Liver (tissue), 9 donors: ENCODE results near the gene PALMD. TPM values are rescaled to one million over a fixed set of nuclear protein-coding genes. Genes with fewer than 3 reads are reported as not detected.

Experiments used
- DNase-seq: peaks from one replicate; pipeline ENCODE4 v3.0.0-alpha.2; 2017; ENCODE audit warnings: low spot score
- H3K27ac ChIP-seq, 2 donors: one replicate each; pipeline ENCODE4 v1.7.0; 2013; ENCODE audit warnings: inconsistent platforms in 2 of 2, low read length in 2 of 2, control low read depth in 1 of 2, low read depth in 1 of 2, mild to moderate bottlenecking in 1 of 2
- H3K27me3 ChIP-seq, 4 donors: one replicate each; pipeline versions ENCODE4 v1.6.1 to v1.7.0; 2013; ENCODE audit warnings: low read length in 3 of 4, inconsistent platforms in 1 of 4, mild to moderate bottlenecking in 1 of 4, moderate library complexity in 1 of 4; ENCODE audit not compliant: control insufficient read depth in 4 of 4, insufficient read depth in 4 of 4
- H3K36me3 ChIP-seq, 4 donors: one replicate each; pipeline versions ENCODE4 v1.6.1 to v1.7.0; 2013; ENCODE audit warnings: low read length in 3 of 4, mild to moderate bottlenecking in 3 of 4, low read depth in 1 of 4, moderate library complexity in 1 of 4; ENCODE audit not compliant: control insufficient read depth in 4 of 4, insufficient read depth in 3 of 4
- H3K4me1 ChIP-seq, 4 donors: one replicate each; pipeline versions ENCODE4 v1.6.1 to v1.7.0; 2013; ENCODE audit warnings: low read length in 3 of 4, mild to moderate bottlenecking in 3 of 4, moderate library complexity in 1 of 4; ENCODE audit not compliant: control insufficient read depth in 4 of 4, insufficient read depth in 4 of 4
- H3K4me3 ChIP-seq, 3 donors: one replicate each; pipeline versions ENCODE4 v1.6.1 to v1.7.0; 2013; ENCODE audit warnings: low read length in 3 of 3, control low read depth in 1 of 3, low read depth in 1 of 3, mild to moderate bottlenecking in 1 of 3
- H3K9ac ChIP-seq, 2 donors: one replicate each; pipeline ENCODE4 v1.7.0; 2013; ENCODE audit warnings: low read length in 2 of 2, mild to moderate bottlenecking in 2 of 2, moderate library complexity in 2 of 2, control low read depth in 1 of 2, low read depth in 1 of 2
- H3K9me3 ChIP-seq, 4 donors: one replicate each; pipeline versions ENCODE4 v1.6.1 to v1.7.0; 2013; ENCODE audit warnings: low read length in 3 of 4; ENCODE audit not compliant: control insufficient read depth in 4 of 4
- ATF3 ChIP-seq: IDR thresholded peaks from 2 replicates; pipeline ENCODE4 v1.6.1; 2016; ENCODE audit warnings: antibody characterized with exemption
- CTCF ChIP-seq: fragments of 150-350 bp; IDR thresholded peaks from 2 replicates; pipeline ENCODE4 v1.5.1; 2017; ENCODE audit warnings: improper control_type of control experiment, low read depth, low read length; ENCODE audit not compliant: missing input control
- HNF4A ChIP-seq, 2 donors: conservative IDR thresholded peaks; 2 replicates each; pipeline ENCODE4 v1.6.1; 2016; ENCODE audit warnings: antibody characterized with exemption in 2 of 2, mild to moderate bottlenecking in 2 of 2
- HNF4G ChIP-seq: IDR thresholded peaks from 2 replicates; pipeline ENCODE4 v1.6.1; 2016; ENCODE audit warnings: antibody characterized with exemption
- RAD21 ChIP-seq, 2 donors: IDR thresholded peaks; 2 replicates each; pipeline ENCODE4 v1.6.1; 2016; ENCODE audit warnings: antibody characterized with exemption in 2 of 2, mild to moderate bottlenecking in 2 of 2
- REST ChIP-seq: IDR thresholded peaks from 2 replicates; pipeline ENCODE4 v1.6.1; 2016; ENCODE audit warnings: antibody characterized with exemption, mild to moderate bottlenecking
- RXRA ChIP-seq, 2 donors: IDR thresholded peaks; 2 replicates each; pipeline ENCODE4 v1.6.1; 2017 to 2018; ENCODE audit warnings: antibody characterized with exemption in 2 of 2, mild to moderate bottlenecking in 1 of 2
- TAF1 ChIP-seq: conservative IDR thresholded peaks from 2 replicates; pipeline ENCODE4 v1.6.1; 2016; ENCODE audit warnings: antibody characterized with exemption, mild to moderate bottlenecking
- YY1 ChIP-seq: IDR thresholded peaks from 2 replicates; pipeline ENCODE4 v1.6.1; 2016; ENCODE audit warnings: antibody characterized with exemption, mild to moderate bottlenecking
- WGBS: extraction: QIAGEN DNeasy Blood & Tissue Kit; methylation state at CpG from one replicate; pipeline ENCODE4 v1.1.7; 2013; 5-methylcytosine and 5-hydroxymethylcytosine counted together
- polyA plus RNA-seq, 2 donors: library from polyadenylated mRNA; stranded (reverse) in 1 of 2; unstranded in 1 of 2; fragments of 200-250 nt in 1 of 2; fragments of >200 nt in 1 of 2; fragmentation: Nextera tagmentation in 1 of 2; extraction: Ambion mirVana in 1 of 2; gene quantifications; one replicate each; pipeline versions ENCODE4 v1.2.1 to v1.2.3, GENCODE V29; 2013 to 2015
- total RNA-seq, 2 donors: library from RNA; depleted of rRNA; stranded (reverse); fragments of >200 nt; gene quantifications; one replicate each; pipeline ENCODE4 v1.2.3, GENCODE V29; 2014
- donor health status: healthy.
- donor health status: healthy.
- donor health status: healthy.
- donor health status: healthy.
- donor health status: healthy.

PALMD gene
- total and polyA plus RNA-seq, 4 donors = 9.7 to 24.0 (median 19.5) TPM

- no peak for TF ChIP-seq REST
- TF ChIP-seq HNF4A (conservative IDR thresholded peaks at IDR 0.05) = no peak
- no peak for TF ChIP-seq ATF3
Observed at GRCh38 chr1:99601208-99601607, 44.7 kb upstream of the PALMD start (continued).

GRCh38 chr1:99601709-99602403 is 44.1 kb upstream of the PALMD start:
- H3K27ac ChIP-seq = no peak overlapping the region
- WGBS = 88% methylated on average over 4 of the region's 4 CpGs
- no peak for TF ChIP-seq RAD21 (IDR thresholded peaks at IDR 0.05)
- TF ChIP-seq TAF1 = no peak

GRCh38 chr1:99602404-99602969 is 43.4 kb upstream of the PALMD start:
- Histone ChIP-seq H3K9ac (no peak overlapping the region), H3K9me3 (no peaks in the 10 kb centered on the region), H3K4me3 (no peak overlapping the region), H3K27ac (no peak overlapping the region), H3K4me1 (peaks cover 1 to 6% (median 5%) of the 10 kb centered on the region in 4 donors), H3K27me3 (no peaks in the 10 kb centered on the region), H3K36me3 (no peaks in the 10 kb centered on the region)
- TF ChIP-seq HNF4A (conservative IDR thresholded peaks at IDR 0.05) (no peak), HNF4G (no peak), ATF3 (no peak), YY1 (no peak), RXRA (IDR thresholded peaks at IDR 0.05) (no peak), CTCF (no peak)
- WGBS = 34% methylated on average over 1 of the region's 1 CpG
- DNase-seq = no peak

More at GRCh38 chr1:99601709-99602403, 44.1 kb upstream of the PALMD start:
- H3K27me3 ChIP-seq = no peaks in the 10 kb centered on the region
- peaks cover 1 to 6% (median 5%) of the 10 kb centered on the region in 4 donors for H3K4me1 ChIP-seq
- no peaks in the 10 kb centered on the region for H3K9me3 ChIP-seq
- no peak overlapping the region for H3K4me3 ChIP-seq
- no peak overlapping the region for H3K9ac ChIP-seq
- DNase-seq = no peak
- H3K36me3 ChIP-seq = no peaks in the 10 kb centered on the region
